GM23338 (cell line): ENCODE data around the gene GPR137C. TPM values are rescaled to one million over a fixed set of nuclear protein-coding genes. Genes with fewer than 3 reads are reported as not detected.

Experiments used
- ATAC-seq: fragments of 200-7000 bp; cut with Tn5 transposase; 3 replicates; pipeline ENCODE4 v1.9.1; 2020
- DNase-seq: peaks from one replicate; pipeline ENCODE4 v3.0.0-alpha.2; 2015; ENCODE audit warnings: low spot score
- H2AFZ ChIP-seq: fragments of 200-600 bp; sonication (generic); 2 replicates; pipeline ENCODE4 v1.8.0; 2016; ENCODE audit warnings: antibody characterized with exemption, mild to moderate bottlenecking, moderate library complexity
- H3F3A ChIP-seq: fragments of 200-600 bp; sonication (generic); replicated peaks from 2 replicates; pipeline ENCODE4 v1.8.0; 2017; ENCODE audit warnings: antibody characterized with exemption, mixed run types, low read depth
- H3K27ac ChIP-seq: fragments of 200-600 bp; sonication (generic); 2 replicates; pipeline ENCODE4 v1.6.1; 2016; ENCODE audit warnings: low read depth
- H3K27me3 ChIP-seq: fragments of 200-600 bp; sonication (generic); 2 replicates; pipeline ENCODE4 v1.8.0; 2016; ENCODE audit warnings: mild to moderate bottlenecking, mixed run types, moderate library complexity; ENCODE audit not compliant: insufficient read depth
- H3K36me3 ChIP-seq: fragments of 200-600 bp; sonication (generic); 2 replicates; pipeline ENCODE4 v1.8.0; 2016; ENCODE audit warnings: mild to moderate bottlenecking; ENCODE audit not compliant: insufficient read depth
- H3K4me1 ChIP-seq: fragments of 200-600 bp; sonication (generic); 2 replicates; pipeline ENCODE4 v1.8.0; 2016; ENCODE audit warnings: mild to moderate bottlenecking, moderate library complexity; ENCODE audit not compliant: insufficient read depth
- H3K4me2 ChIP-seq: fragments of 200-600 bp; sonication (generic); 2 replicates; pipeline ENCODE4 v1.7.1; 2017; ENCODE audit warnings: mixed run types
- H3K4me3 ChIP-seq: fragments of 200-600 bp; sonication (generic); 2 replicates; pipeline ENCODE4 v1.6.1; 2016; ENCODE audit warnings: mixed run types
- H3K79me2 ChIP-seq: fragments of 200-600 bp; sonication (generic); replicated peaks from 2 replicates; pipeline ENCODE4 v1.8.0; 2017; ENCODE audit warnings: mild to moderate bottlenecking; ENCODE audit not compliant: insufficient read depth
- H3K9me2 ChIP-seq: fragments of 200-600 bp; sonication (generic); 2 replicates; pipeline ENCODE4 v1.8.0; 2017; ENCODE audit not compliant: insufficient read depth
- H4K20me1 ChIP-seq: fragments of 200-600 bp; sonication (generic); replicated peaks from 2 replicates; pipeline ENCODE4 v1.8.0; 2017; ENCODE audit warnings: mild to moderate bottlenecking; ENCODE audit not compliant: insufficient read depth
- H3K27ac Mint-ChIP-seq: 2 replicates; pipeline ENCODE4 v1.8.0; 2020; ENCODE audit warnings: inconsistent platforms, mild to moderate bottlenecking, moderate library complexity, mixed read lengths
- H3K27me3 Mint-ChIP-seq: 3 replicates; pipeline ENCODE4 v1.8.0; 2022; ENCODE audit warnings: low read depth, mild to moderate bottlenecking, moderate library complexity, mixed read lengths, inconsistent platforms; ENCODE audit not compliant: insufficient read depth, poor library complexity
- H3K36me3 Mint-ChIP-seq: 3 replicates; pipeline ENCODE4 v1.8.0; 2021; ENCODE audit warnings: low read depth, mild to moderate bottlenecking, inconsistent platforms, moderate library complexity, mixed read lengths
- H3K4me1 Mint-ChIP-seq: 3 replicates; pipeline ENCODE4 v1.8.0; 2020; ENCODE audit warnings: mild to moderate bottlenecking, inconsistent platforms, mixed read lengths
- H3K4me3 Mint-ChIP-seq: 3 replicates; pipeline ENCODE4 v1.8.0; 2021; ENCODE audit warnings: moderate library complexity, mild to moderate bottlenecking, inconsistent platforms, mixed read lengths
- H3K9me3 Mint-ChIP-seq: 3 replicates; pipeline ENCODE4 v1.8.0; 2020; ENCODE audit warnings: moderate library complexity, mild to moderate bottlenecking, inconsistent platforms, mixed read lengths
- CREB1 ChIP-seq: fragments of 250-450 bp; sonication (Bioruptor Pico); IDR thresholded peaks from 2 replicates; pipeline ENCODE4 v1.5.0; 2020; ENCODE audit warnings: low read depth, mild to moderate bottlenecking, moderate library complexity
- CTCF ChIP-seq, 2 experiments: fragments of 200-600 bp in 1 of 2; sonication (generic) in 1 of 2; conservative IDR thresholded peaks; 2 replicates each; pipeline versions ENCODE4 v1.5.1 to v1.6.1; 2016 to 2017; ENCODE audit warnings: antibody characterized with exemption in 2 of 2, low read depth in 2 of 2, mild to moderate bottlenecking in 2 of 2, moderate library complexity in 1 of 2
- ETS1 ChIP-seq: IDR thresholded peaks from 2 replicates; pipeline ENCODE4 v1.6.1; 2016; ENCODE audit warnings: antibody characterized with exemption
- EZH2phosphoT487 ChIP-seq: fragments of 200-600 bp; sonication (generic); IDR thresholded peaks from one replicate; pipeline ENCODE4 v1.8.1; 2018; ENCODE audit warnings: antibody characterized with exemption; ENCODE audit not compliant: unreplicated experiment
- JUNB ChIP-seq: IDR thresholded peaks from one replicate; pipeline ENCODE4 v1.6.1; 2016; ENCODE audit warnings: antibody characterized with exemption; ENCODE audit not compliant: unreplicated experiment
- POLR2AphosphoS5 ChIP-seq: IDR thresholded peaks from 2 replicates; pipeline ENCODE4 v1.6.1; 2016; ENCODE audit warnings: antibody characterized with exemption, low read depth
- REST ChIP-seq: IDR thresholded peaks from one replicate; pipeline ENCODE4 v1.6.1; 2018; ENCODE audit warnings: antibody characterized with exemption; ENCODE audit not compliant: unreplicated experiment
- STAT1 ChIP-seq: IDR thresholded peaks from one replicate; pipeline ENCODE4 v1.6.1; 2016; ENCODE audit warnings: antibody characterized with exemption; ENCODE audit not compliant: unreplicated experiment
- ZNF114 ChIP-seq: fragments of 250-450 bp; sonication (Bioruptor Pico); IDR thresholded peaks from 2 replicates; pipeline ENCODE4 v1.5.0; 2020; ENCODE audit warnings: mild to moderate bottlenecking, moderate library complexity
- ZNF331 ChIP-seq: fragments of 250-450 bp; sonication (Bioruptor Pico); IDR thresholded peaks from 2 replicates; pipeline ENCODE4 v1.5.0; 2020; ENCODE audit warnings: low read depth, mild to moderate bottlenecking, moderate library complexity
- ZNF462 ChIP-seq: fragments of 250-450 bp; sonication (Bioruptor Pico); IDR thresholded peaks from 2 replicates; pipeline ENCODE4 v1.5.0; 2020; ENCODE audit warnings: mild to moderate bottlenecking, moderate library complexity
- polyA plus RNA-seq: library from polyadenylated mRNA; unstranded; fragments of >200 nt; fragmentation: Nextera tagmentation; extraction: Ambion mirVana; gene quantifications from 2 replicates; pipeline ENCODE4 v1.2.1, GENCODE V29; 2016
- total RNA-seq: library from RNA; depleted of rRNA; stranded (reverse); fragments of >200 nt; shearing (Covaris generic); gene quantifications from 2 replicates; pipeline ENCODE4 v1.2.3, GENCODE V29; 2014

Gene GPR137C
- total and polyA plus RNA-seq, 2 experiments from 2014 or later = 2.2 to 5.2 TPM

GRCh38 chr14:52656905-52657304 is 104.3 kb downstream of the GPR137C start:
- Histone ChIP-seq H3K27ac (no peak overlapping the region), H4K20me1 (no peaks in the 10 kb centered on the region), H3K4me1 (no peaks in the 10 kb centered on the region), H3K4me3 (no peak overlapping the region), H3K36me3 (no peaks in the 10 kb centered on the region), H3K79me2 (no peaks in the 10 kb centered on the region), H3K9me2 (no peaks in the 10 kb centered on the region), H3K4me2 (no peak overlapping the region), H2AFZ (no peak overlapping the region), H3F3A (no peaks in the 10 kb centered on the region), H3K27me3 (no peaks in the 10 kb centered on the region)
- Mint-ChIP-seq H3K4me1 (no peaks in the 10 kb centered on the region), H3K4me3 (no peak overlapping the region), H3K36me3 (peaks cover 17% of the 10 kb centered on the region), H3K27ac (no peak overlapping the region), H3K27me3 (no peaks in the 10 kb centered on the region), H3K9me3 (no peaks in the 10 kb centered on the region)
- TF ChIP-seq REST (no peak), CREB1 (CRISPR knock-in tag) (no peak), ZNF331 (no peak), ZNF114 (no peak), ETS1 (no peak), STAT1 (no peak), CTCF (conservative IDR thresholded peaks at IDR 0.05; ENCODE audit: low read depth in 2 of 2) (no peak), JUNB (no peak), ZNF462 (no peak), POLR2AphosphoS5 (no peak), EZH2phosphoT487 (no peak)
- no peak for DNase-seq
- no peak for ATAC-seq
